Measurements from ENCODE around the gene USP54. TPM values are rescaled to one million over a fixed set of nuclear protein-coding genes. Genes with fewer than 3 reads are reported as not detected.

USP54 gene
- polyA plus RNA-seq, 1 of the 3 experiments (the other 2 are of a cell fraction) = 6.5 TPM

GRCh38 chr10:73517166-73517888 is 73.8 kb downstream of the USP54 start:
- Histone ChIP-seq H3K9me2 (no peaks in the 10 kb centered on the region), H3F3A (replicated peaks; ENCODE audit: insufficient read depth) (peaks cover 5% of the 10 kb centered on the region), H3K79me2 (ENCODE audit: insufficient read depth) (no peaks in the 10 kb centered on the region), H3K27ac (ENCODE audit: low read depth in 2 of 2, low read length in 1 of 2) (no peak overlapping the region), H3K4me3 (ENCODE audit: low read depth in 2 of 2, low read length in 1 of 2) (no peak overlapping the region), H3K9me3 (no peaks in the 10 kb centered on the region), H3K9ac (no peak overlapping the region), H3K36me3 (replicated peaks in 1 of 2; ENCODE audit: control insufficient read depth in 1 of 2, insufficient read depth in 2 of 2, low read length in 1 of 2) (peaks cover 7 to 8% of the 10 kb centered on the region in 2 experiments), H3K4me2 (peak overlapping the region; percentile 11; the same call in 1 of the 2 replicates), H2AFZ (ENCODE audit: low read depth) (no peak overlapping the region), H4K20me1 (ENCODE audit: insufficient read depth) (no peaks in the 10 kb centered on the region), H3K27me3 (ENCODE audit: insufficient read depth) (no peaks in the 10 kb centered on the region), H3K4me1 (ENCODE audit: control insufficient read depth in 1 of 2, insufficient read depth in 2 of 2, low read depth in 1 of 2, low read length in 1 of 2) (peaks cover 0 to 7% of the 10 kb centered on the region in 2 experiments; a peak in 1 of 4 replicates)
- TF ChIP-seq JUND (IDR thresholded peaks at IDR 0.05) (peak; percentile 39), ZBTB33 (IDR thresholded peaks at IDR 0.05; ENCODE audit: borderline replicate concordance, low read depth) (no peak), PBX3 (IDR thresholded peaks at IDR 0.05) (peak; percentile 52), FOSL2 (IDR thresholded peaks at IDR 0.05; ENCODE audit: borderline replicate concordance, low read depth) (peak; percentile 58; the same call in 1 of the 2 replicates), TAF1 (IDR thresholded peaks at IDR 0.05; ENCODE audit: borderline replicate concordance, low read depth, low read length) (no peak), TCF12 (IDR thresholded peaks at IDR 0.05) (peak; percentile 32; the same call in 1 of the 2 replicates), RAD21 (IDR thresholded peaks at IDR 0.05; ENCODE audit: low read length) (no peak)
- CTCF ChIA-PET = interaction anchor here (0.6 to 2.7 kb wide), 3 partner anchors 12 to 213 kb away, joined by 3 to 11 read pairs (median 6); no protein-coding TSS in a partner anchor
- WGBS (ENCODE audit: low lambda C conversion rate) = 83% methylated on average over 4 of the region's 4 CpGs
- POLR2A ChIA-PET = no interaction called here
- DNase-seq = no peak

- no peaks in the 10 kb centered on the region for H3K9me2 ChIP-seq
- DNase-seq = no peak
- no peaks in the 10 kb centered on the region for H3K9me3 ChIP-seq
- ChIA-PET POLR2A (no interaction called here), CTCF (interaction anchor here (1.2 to 2.3 kb wide), 2 partner anchors 17 to 47 kb away, joined by 3 to 8 read pairs; no protein-coding TSS in a partner anchor)
- H3K79me2 ChIP-seq (ENCODE audit: insufficient read depth) = no peaks in the 10 kb centered on the region
- H3K9ac ChIP-seq = no peak overlapping the region
- H3K27ac ChIP-seq (ENCODE audit: low read depth in 2 of 2, low read length in 1 of 2) = no peak overlapping the region
- no peaks in the 10 kb centered on the region for H3K27me3 ChIP-seq (ENCODE audit: insufficient read depth)
- H2AFZ ChIP-seq (ENCODE audit: low read depth) = no peak overlapping the region
- H3F3A ChIP-seq (replicated peaks; ENCODE audit: insufficient read depth) = no peaks in the 10 kb centered on the region
- H3K4me2 ChIP-seq = no peak overlapping the region
- TF ChIP-seq USF1 (IDR thresholded peaks at IDR 0.05; ENCODE audit: borderline replicate concordance, low read depth) = no peak
- peaks cover 0 to 4% of the 10 kb centered on the region in 2 experiments for H3K36me3 ChIP-seq (replicated peaks in 1 of 2; ENCODE audit: control insufficient read depth in 1 of 2, insufficient read depth in 2 of 2, low read length in 1 of 2)
- 98% methylated on average over 4 of the region's 4 CpGs for WGBS (ENCODE audit: low lambda C conversion rate)
- no peaks in the 10 kb centered on the region for H3K4me1 ChIP-seq (ENCODE audit: control insufficient read depth in 1 of 2, insufficient read depth in 2 of 2, low read depth in 1 of 2, low read length in 1 of 2)
- H4K20me1 ChIP-seq (ENCODE audit: insufficient read depth) = no peaks in the 10 kb centered on the region
- H3K4me3 ChIP-seq (ENCODE audit: low read depth in 2 of 2, low read length in 1 of 2) = no peak overlapping the region
Measured at GRCh38 chr10:73512207-73512743, 78.9 kb downstream of the USP54 start.
